Activated CD4-positive, alpha-beta T cell treated with anti-CD3 and anti-CD28 coated beads, Interleukin-2, amount 10 ng/mL, durations not matched to agents 7 days and 5 days (primary cell): ENCODE results near the gene SGCG. TPM values are rescaled to one million over a fixed set of nuclear protein-coding genes. Genes with fewer than 3 reads are reported as not detected.
"Not testable (repeated sequence)": the region's sequence is repeated elsewhere in the genome, so short reads cannot be mapped to it uniquely, and the experiment has no call there.

Experiments used
- CTCF ChIA-PET: fragments of 350-600 bp; sonication (Branson Sonifier 250); formaldehyde crosslinking; loops from one replicate; lab custom pipeline; 2021; ENCODE audit warnings: antibody characterized with exemption; lab: Charles Lee
- POLR2A ChIA-PET: fragments of 350-600 bp; sonication (Branson Sonifier 250); formaldehyde crosslinking; loops from one replicate; lab custom pipeline; 2021; ENCODE audit warnings: antibody characterized with exemption; lab: Charles Lee
- DNase-seq: peaks from one replicate; pipeline ENCODE4 v3.0.0-alpha.2; 2020
- H3K27ac Mint-ChIP-seq: one replicate; pipeline ENCODE4 v1.8.0; 2021; ENCODE audit warnings: mild to moderate bottlenecking, moderate library complexity, mixed read lengths
- H3K27me3 Mint-ChIP-seq: one replicate; pipeline ENCODE4 v1.8.0; 2021; ENCODE audit warnings: mixed read lengths
- H3K36me3 Mint-ChIP-seq: one replicate; pipeline ENCODE4 v1.8.0; 2021; ENCODE audit warnings: low read depth, mixed read lengths
- H3K4me1 Mint-ChIP-seq: one replicate; pipeline ENCODE4 v1.8.0; 2021; ENCODE audit warnings: mixed read lengths
- H3K4me3 Mint-ChIP-seq: one replicate; pipeline ENCODE4 v1.8.0; 2021; ENCODE audit warnings: mild to moderate bottlenecking, moderate library complexity, mixed read lengths
- H3K9me3 Mint-ChIP-seq: one replicate; pipeline ENCODE4 v1.8.0; 2021; ENCODE audit warnings: mixed read lengths
- total RNA-seq, 2 experiments: library from RNA; stranded (reverse); gene quantifications; one replicate each; pipeline ENCODE4 v1.2.3, GENCODE V29; 2021

SGCG gene, protein sequence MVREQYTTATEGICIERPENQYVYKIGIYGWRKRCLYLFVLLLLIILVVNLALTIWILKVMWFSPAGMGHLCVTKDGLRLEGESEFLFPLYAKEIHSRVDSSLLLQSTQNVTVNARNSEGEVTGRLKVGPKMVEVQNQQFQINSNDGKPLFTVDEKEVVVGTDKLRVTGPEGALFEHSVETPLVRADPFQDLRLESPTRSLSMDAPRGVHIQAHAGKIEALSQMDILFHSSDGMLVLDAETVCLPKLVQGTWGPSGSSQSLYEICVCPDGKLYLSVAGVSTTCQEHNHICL
- total RNA-seq, result not detected

GRCh38 chr13:23180711-23181110 is at the start of gene SGCG:
SGCG (plus strand) TSS chr13:23180979; CDS start chr13:23203695, 22,716 bp downstream.
- Mint-ChIP-seq H3K36me3 (no peaks in the 10 kb centered on the region), H3K27ac (no peak within 1 kb of the TSS), H3K27me3 (peaks cover 3% of the 10 kb centered on the region), H3K4me3 (no peak within 1 kb of the TSS), H3K9me3 (no peaks in the 10 kb centered on the region), H3K4me1 (no peaks in the 10 kb centered on the region)
- ChIA-PET CTCF (no interaction called here), POLR2A (no interaction called here)
- no peak for DNase-seq

- Mint-ChIP-seq H3K27ac (no peak overlapping the region), H3K4me3 (no peak overlapping the region), H3K9me3 (no peaks in the 10 kb centered on the region), H3K4me1 (no peaks in the 10 kb centered on the region), H3K27me3 (no peaks in the 10 kb centered on the region), H3K36me3 (no peaks in the 10 kb centered on the region)
- ChIA-PET POLR2A (no interaction called here), CTCF (no interaction called here)
- no peak for DNase-seq
These were observed 46.2 kb upstream of the SGCG start for GRCh38 chr13:23134542-23134941.

DNA sequence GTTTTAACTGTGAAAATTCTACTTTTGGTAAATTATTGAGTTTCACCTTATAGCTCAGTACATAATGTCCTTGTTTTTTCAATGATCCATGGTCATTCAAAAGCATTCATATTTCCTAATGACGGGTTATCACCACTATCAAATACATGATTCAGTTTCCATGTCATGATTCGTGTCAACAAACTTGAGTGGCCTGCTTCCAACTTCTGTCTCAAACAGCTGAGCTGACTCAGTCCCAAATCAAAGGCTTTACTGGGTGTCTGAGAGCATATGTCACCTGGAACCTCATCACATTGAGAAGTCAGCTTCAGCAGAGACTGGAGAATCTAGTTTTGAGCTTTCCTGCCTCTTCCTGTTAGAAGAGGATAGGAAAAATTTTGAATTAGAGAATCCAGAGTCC is 40.3 kb upstream of the SGCG start:
- Mint-ChIP-seq H3K4me1 (no peaks in the 10 kb centered on the region), H3K4me3 (no peak overlapping the region), H3K9me3 (no peaks in the 10 kb centered on the region), H3K27me3 (no peaks in the 10 kb centered on the region), H3K27ac (no peak overlapping the region), H3K36me3 (no peaks in the 10 kb centered on the region)
- ChIA-PET CTCF (no interaction called here), POLR2A (no interaction called here)
- no peak for DNase-seq

DNA sequence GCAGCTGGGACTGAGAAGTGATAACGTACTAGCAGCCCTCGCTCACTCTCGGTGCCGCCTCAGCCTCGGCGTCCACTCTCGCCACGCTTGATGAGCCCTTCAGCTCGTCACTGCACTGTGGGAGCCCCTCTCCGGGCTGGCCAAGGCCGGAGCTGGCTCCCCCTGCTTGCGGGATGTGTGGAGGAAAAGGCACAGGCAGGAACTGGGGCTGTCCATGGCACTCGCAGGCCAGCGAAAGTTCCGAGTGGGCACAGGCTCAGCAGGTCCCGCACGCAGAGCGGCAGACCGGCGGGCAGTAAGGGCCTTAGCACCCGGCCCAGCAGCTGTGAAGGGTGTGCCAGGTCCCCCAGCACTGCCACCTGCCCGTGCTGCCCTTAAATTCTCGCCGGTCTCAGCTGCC is 38.8 kb upstream of the SGCG start:
- Mint-ChIP-seq H3K27me3 (no peaks in the 10 kb centered on the region), H3K4me1 (no peaks in the 10 kb centered on the region), H3K4me3 (no peak overlapping the region), H3K36me3 (no peaks in the 10 kb centered on the region), H3K9me3 (no peaks in the 10 kb centered on the region), H3K27ac (no peak overlapping the region)
- DNase-seq, result no peak
- POLR2A ChIA-PET, result no interaction called here
- CTCF ChIA-PET, result no interaction called here

DNA sequence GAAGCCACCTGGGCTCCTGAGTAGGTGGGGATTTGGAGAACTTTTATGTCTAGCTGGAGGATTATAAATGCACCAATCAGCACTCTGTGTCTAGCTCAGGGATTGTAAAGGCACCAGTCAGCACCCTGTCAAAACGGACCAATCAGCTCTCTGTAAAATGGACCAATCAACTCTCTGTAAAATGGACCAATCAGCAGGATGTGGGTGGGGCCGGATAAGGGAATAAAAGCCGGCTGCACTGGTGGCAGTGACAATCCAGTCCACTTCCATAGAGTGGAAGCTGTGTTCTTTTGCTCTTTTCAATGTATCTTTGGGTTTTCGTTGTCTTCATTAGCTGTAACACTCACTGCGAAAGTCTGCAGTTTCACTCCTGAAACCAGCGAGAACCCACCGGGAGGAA is 38.2 kb upstream of the SGCG start:
- H3K27me3 Mint-ChIP-seq, CTCF ChIA-PET, H3K36me3 Mint-ChIP-seq, H3K4me3 Mint-ChIP-seq, DNase-seq, H3K27ac Mint-ChIP-seq, POLR2A ChIA-PET, H3K4me1 Mint-ChIP-seq, H3K9me3 Mint-ChIP-seq: not testable (repeated sequence)

DNA sequence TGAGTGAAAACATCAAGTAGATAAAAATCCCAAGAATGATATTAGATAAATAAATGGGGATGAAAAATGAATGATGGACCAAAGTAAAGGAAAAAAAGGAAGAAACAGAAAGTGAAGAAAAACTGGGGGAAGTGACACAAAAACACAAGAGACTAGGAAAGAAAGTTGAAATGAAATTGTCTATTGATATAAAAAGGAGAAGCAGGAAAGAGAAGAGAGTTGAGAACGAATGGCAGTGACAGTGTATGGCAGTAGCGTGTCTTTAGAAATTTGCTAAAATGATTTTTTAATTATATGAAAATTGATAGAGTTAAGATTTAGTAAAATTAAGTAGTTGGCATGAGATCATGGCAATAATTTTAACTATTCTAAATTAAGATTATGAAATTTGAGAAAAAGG is 36.3 kb upstream of the SGCG start:
- CTCF ChIA-PET, result no interaction called here
- H3K36me3 Mint-ChIP-seq, result no peaks in the 10 kb centered on the region
- no peaks in the 10 kb centered on the region for H3K9me3 Mint-ChIP-seq
- no peak for DNase-seq
- POLR2A ChIA-PET, result no interaction called here
- H3K27me3 Mint-ChIP-seq, result no peaks in the 10 kb centered on the region
- no peak overlapping the region for H3K4me3 Mint-ChIP-seq
- H3K4me1 Mint-ChIP-seq, result no peaks in the 10 kb centered on the region
- H3K27ac Mint-ChIP-seq, result no peak overlapping the region

DNA sequence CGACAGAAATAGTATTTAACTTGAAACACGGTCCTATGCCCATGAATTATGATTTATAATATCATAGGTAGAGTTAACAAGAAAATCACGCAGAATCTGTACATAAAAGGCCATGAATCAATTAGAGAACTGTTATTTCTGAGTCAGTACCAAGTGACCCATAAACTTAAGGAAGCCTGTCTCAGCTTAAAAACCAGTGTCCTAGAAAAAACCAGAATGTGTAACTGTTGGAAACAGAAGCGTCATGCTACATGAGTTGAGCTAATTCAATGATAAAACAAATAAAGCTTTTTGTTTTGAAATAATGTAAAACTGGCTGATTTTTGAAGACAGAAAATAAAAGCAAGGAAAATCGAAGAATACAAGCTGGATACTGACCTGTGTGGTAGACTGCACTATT is 34.8 kb upstream of the SGCG start:
- H3K27me3 Mint-ChIP-seq, result peaks cover 4% of the 10 kb centered on the region
- H3K36me3 Mint-ChIP-seq, result no peaks in the 10 kb centered on the region
- CTCF ChIA-PET, result no interaction called here
- H3K27ac Mint-ChIP-seq, result no peak overlapping the region
- H3K9me3 Mint-ChIP-seq, result no peaks in the 10 kb centered on the region
- DNase-seq, result no peak
- no peaks in the 10 kb centered on the region for H3K4me1 Mint-ChIP-seq
- POLR2A ChIA-PET, result no interaction called here
- no peak overlapping the region for H3K4me3 Mint-ChIP-seq

DNA sequence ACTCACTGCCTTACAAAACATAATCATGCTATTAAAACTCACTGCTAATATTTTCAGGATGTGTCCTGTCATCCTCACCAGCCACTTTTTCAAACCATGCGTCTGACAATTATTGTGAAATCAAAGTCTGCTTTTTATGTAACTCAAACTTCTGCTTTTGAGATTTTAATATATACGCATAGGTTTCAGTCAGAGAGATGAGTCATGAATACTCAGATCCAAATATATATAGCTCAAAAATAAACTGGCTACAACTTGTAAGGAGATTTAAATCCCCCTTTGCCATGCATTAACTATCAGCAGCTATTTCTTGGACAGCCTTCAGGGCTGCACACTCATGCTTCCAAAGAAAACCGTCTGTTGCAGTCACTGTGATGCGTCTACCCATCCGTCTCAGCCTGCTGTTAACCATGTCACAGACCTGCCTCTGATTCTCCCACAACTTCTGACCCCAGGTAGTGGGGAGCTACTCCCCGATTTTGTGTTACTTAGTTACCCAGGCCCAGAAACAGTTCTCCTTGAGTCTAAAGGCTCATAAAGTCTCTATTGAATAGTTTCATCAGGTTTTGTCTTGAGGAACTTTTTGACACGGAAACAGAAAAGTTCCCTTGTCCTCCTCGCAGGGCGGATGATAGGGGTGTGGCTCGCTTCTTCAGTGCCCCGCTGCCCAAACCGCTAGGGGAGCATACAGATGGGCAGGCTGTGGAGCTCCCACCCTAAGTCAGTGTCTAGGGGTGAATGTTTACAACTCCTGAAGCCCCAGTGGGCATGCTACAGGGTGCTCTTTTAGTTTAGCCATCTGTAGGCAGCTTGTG is 33.8 kb upstream of the SGCG start:
- Mint-ChIP-seq H3K9me3 (no peaks in the 10 kb centered on the region), H3K27ac (no peak overlapping the region), H3K36me3 (no peaks in the 10 kb centered on the region), H3K4me1 (no peaks in the 10 kb centered on the region), H3K4me3 (no peak overlapping the region), H3K27me3 (peaks cover 4% of the 10 kb centered on the region)
- ChIA-PET CTCF (no interaction called here), POLR2A (no interaction called here)
- DNase-seq, result no peak

- ChIA-PET POLR2A (no interaction called here), CTCF (no interaction called here)
- Mint-ChIP-seq H3K36me3 (no peaks in the 10 kb centered on the region), H3K4me1 (no peaks in the 10 kb centered on the region), H3K27me3 (peaks cover 4% of the 10 kb centered on the region), H3K9me3 (no peaks in the 10 kb centered on the region), H3K4me3 (no peak overlapping the region), H3K27ac (no peak overlapping the region)
- no peak for DNase-seq
These were observed 33.0 kb upstream of the SGCG start for GRCh38 chr13:23147827-23148226.

DNA sequence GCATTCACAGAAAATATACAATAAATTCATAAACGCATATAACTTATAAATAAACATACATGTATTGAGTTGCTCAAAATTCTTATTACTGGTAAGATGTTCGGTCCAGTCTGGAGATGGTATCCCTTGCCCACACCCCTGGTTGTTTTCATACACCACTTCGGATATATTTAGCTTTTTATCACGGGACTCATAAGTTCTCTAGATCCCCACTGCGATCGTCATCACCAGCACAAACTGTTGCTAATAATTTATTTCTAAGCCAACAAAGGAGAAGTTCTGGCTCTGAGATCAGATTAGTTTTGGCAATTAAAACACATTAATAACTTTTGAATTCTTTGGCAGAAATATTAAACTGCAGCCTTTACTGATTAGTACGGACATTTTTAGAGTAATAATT is 23.0 kb upstream of the SGCG start:
- Mint-ChIP-seq H3K27me3 (peaks cover 35% of the 10 kb centered on the region), H3K4me3 (no peak overlapping the region), H3K27ac (no peak overlapping the region), H3K9me3 (no peaks in the 10 kb centered on the region), H3K4me1 (no peaks in the 10 kb centered on the region), H3K36me3 (no peaks in the 10 kb centered on the region)
- ChIA-PET POLR2A (no interaction called here), CTCF (no interaction called here)
- DNase-seq, result no peak

- CTCF ChIA-PET, result no interaction called here
- Mint-ChIP-seq H3K9me3 (no peaks in the 10 kb centered on the region), H3K27me3 (peaks cover 32% of the 10 kb centered on the region), H3K4me1 (no peaks in the 10 kb centered on the region), H3K27ac (no peak overlapping the region), H3K4me3 (peak overlapping the region; percentile 13), H3K36me3 (no peaks in the 10 kb centered on the region)
- POLR2A ChIA-PET, result no interaction called here
- DNase-seq, result peak; percentile 7
These were observed 21.5 kb upstream of the SGCG start for GRCh38 chr13:23159205-23159759.

DNA sequence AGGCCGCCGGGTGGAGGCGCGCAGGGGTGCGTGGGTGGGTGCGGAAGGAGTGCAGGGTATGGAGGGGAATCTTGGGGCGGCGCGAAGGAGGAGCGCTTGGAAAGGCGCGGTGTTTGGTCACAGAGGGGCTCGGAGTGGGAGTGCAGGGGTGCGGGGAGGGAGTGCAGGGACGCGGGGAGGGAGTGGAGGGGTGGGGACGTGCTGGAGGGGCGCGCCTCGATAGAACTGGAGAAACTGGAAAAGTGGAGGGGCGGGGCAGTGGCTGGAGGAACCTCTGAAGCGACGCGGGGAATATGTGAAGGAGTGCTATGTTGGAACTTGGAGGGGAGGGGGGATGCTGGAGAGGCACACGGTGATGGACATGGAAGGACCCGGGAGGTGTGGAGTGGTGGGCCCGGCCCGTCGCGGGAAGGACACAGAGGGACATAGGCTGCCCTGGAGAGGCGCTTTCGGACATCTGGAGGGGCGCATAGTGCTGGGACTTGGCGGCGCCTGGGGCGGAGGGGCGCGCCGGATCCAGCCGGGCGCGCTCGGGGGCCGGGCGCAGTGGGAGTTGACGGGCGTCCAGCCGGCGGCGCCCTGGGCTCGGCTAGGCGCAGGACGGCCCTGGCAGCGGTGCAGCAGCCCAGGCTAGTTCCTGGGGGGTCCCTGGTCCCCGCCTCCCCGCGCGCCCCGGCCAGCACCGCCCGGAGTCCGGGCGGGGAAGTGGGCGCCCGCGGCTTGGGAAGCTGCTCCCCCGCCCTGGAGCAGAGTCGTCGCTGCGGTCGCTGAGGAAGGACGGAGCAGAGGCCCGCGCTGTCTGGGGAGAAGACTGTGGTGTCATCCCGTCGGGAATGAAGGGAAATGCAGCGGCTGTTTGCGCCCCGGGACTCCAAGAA is 20.8 kb upstream of the SGCG start:
- H3K4me1 Mint-ChIP-seq, result no peaks in the 10 kb centered on the region
- DNase-seq, result no peak
- POLR2A ChIA-PET, result no interaction called here
- peaks cover 34% of the 10 kb centered on the region for H3K27me3 Mint-ChIP-seq
- no peak overlapping the region for H3K4me3 Mint-ChIP-seq
- CTCF ChIA-PET, result no interaction called here
- no peak overlapping the region for H3K27ac Mint-ChIP-seq
- H3K9me3 Mint-ChIP-seq, result no peaks in the 10 kb centered on the region
- H3K36me3 Mint-ChIP-seq, result no peaks in the 10 kb centered on the region
